GM10266 (cell line): Measurements from ENCODE around the gene FOXO4.

Experiments
- DNase-seq: peaks from one replicate; pipeline ENCODE4 v3.0.0; 2012; ENCODE audit errors: extremely low spot score
- TF ChIP-seq, protein P1 (sequence below): IDR thresholded peaks from 2 replicates; pipeline ENCODE4 v1.5.1; 2012; ENCODE audit warnings: mild to moderate bottlenecking, low read depth; ENCODE audit not compliant: control insufficient read depth, insufficient read depth; ENCODE audit errors: missing control alignments

Gene FOXO4

DNA sequence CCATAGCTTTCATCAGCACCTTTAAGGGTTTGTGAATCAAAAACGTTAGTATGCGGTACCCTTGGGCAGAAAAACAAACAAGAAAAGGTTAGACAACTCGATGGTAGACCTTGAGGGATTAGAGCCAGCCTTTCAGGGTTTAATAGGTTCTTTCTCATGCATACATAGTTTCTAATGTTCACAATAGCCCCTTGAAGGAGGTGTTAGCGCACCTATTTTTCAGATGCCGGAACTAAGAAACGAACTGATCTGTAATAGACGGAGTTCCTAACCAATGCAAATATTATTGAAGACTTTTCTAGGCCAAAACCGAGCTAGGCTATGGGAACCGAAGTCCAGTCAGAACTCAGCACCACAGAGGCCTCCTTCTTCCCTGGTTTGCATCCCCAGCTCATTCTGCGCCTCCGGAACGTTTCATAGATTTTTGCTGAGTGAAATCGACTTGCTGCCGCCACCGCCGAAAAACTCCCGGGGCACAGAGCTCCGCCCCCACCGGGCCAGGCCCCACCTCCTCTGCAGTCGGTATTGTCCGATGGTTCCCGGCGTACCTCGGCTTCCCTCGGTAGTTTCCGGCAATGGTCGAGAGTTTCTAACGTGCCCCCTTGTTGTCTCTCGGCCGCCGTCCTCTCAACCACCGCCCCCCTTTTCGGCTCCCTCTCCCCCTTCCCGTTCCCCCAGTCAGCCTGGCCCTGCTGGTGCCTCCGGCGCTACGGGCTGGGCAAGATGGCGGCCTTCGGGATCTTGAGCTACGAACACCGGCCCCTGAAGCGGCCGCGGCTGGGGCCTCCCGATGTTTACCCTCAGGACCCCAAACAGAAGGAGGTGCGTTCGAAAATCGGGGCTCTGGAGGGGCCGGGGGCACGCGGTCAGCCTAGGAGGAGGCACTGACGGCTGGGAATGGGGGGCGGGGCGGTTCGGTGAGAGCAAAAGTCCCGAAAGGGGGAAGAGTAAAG, 22.7 kb downstream of the FOXO4 start, which contains the start of gene MED12:
Gene MED12 (plus strand): TSS at position 565 of the 953 bp plus-strand sequence. CDS start 159 bp downstream, at position 724.
- peak; percentile 75 for DNase-seq
- TF ChIP-seq, protein P1, sequence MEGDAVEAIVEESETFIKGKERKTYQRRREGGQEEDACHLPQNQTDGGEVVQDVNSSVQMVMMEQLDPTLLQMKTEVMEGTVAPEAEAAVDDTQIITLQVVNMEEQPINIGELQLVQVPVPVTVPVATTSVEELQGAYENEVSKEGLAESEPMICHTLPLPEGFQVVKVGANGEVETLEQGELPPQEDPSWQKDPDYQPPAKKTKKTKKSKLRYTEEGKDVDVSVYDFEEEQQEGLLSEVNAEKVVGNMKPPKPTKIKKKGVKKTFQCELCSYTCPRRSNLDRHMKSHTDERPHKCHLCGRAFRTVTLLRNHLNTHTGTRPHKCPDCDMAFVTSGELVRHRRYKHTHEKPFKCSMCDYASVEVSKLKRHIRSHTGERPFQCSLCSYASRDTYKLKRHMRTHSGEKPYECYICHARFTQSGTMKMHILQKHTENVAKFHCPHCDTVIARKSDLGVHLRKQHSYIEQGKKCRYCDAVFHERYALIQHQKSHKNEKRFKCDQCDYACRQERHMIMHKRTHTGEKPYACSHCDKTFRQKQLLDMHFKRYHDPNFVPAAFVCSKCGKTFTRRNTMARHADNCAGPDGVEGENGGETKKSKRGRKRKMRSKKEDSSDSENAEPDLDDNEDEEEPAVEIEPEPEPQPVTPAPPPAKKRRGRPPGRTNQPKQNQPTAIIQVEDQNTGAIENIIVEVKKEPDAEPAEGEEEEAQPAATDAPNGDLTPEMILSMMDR, result no peak

DNA sequence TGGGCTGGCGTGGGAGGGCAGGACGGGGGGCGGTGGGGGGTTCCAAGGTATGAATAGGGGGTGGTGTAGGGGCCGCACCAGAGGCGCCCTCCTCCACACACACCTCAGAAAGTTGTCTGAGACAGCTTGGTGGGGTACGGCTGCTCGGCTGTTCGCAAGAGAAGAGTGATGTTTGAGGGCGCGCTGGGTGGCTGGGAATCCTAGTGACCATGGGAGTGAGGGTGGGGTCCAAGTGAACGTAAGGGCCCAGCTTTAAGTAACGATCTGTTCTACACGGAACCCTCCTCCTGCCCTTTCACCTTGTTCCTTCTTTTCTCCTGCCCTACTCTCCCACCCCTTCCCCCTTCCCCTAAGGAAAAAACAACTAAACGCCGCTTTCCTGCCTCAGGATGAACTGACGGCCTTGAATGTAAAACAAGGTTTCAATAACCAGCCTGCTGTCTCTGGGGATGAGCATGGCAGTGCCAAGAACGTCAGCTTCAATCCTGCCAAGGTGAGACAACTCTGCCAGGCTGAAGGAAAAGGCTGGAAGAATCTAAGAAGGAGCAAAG, 23.4 kb downstream of the FOXO4 start:
- TF ChIP-seq, protein P1, result no peak
- DNase-seq, result no peak

DNA sequence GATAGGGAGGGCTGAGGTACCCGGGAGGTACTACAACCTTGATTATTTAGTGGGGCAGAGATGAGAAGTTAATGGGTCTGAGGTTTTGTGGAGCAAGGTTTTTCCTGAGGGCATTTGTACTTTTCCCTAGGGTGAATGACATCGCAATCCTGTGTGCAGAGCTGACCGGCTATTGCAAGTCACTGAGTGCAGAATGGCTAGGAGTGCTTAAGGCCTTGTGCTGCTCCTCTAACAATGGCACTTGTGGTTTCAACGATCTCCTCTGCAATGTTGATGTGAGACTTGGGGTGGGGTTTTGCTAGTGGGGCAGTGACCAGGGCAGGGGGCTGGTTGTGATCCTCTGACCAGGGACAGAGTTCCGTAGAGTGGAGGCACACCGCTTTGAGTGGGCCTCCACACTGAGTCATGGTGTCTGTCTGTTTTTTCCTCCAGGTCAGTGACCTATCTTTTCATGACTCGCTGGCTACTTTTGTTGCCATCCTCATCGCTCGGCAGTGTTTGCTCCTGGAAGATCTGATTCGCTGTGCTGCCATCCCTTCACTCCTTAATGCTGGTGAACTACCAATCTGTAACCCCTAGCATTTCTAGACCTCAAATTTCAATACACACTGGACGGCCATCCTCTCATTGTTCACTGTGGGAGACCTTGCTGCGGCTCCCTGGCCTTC, 32.6 kb downstream of the FOXO4 start:
- DNase-seq, result no peak
- TF ChIP-seq, protein P1, result no peak

DNA sequence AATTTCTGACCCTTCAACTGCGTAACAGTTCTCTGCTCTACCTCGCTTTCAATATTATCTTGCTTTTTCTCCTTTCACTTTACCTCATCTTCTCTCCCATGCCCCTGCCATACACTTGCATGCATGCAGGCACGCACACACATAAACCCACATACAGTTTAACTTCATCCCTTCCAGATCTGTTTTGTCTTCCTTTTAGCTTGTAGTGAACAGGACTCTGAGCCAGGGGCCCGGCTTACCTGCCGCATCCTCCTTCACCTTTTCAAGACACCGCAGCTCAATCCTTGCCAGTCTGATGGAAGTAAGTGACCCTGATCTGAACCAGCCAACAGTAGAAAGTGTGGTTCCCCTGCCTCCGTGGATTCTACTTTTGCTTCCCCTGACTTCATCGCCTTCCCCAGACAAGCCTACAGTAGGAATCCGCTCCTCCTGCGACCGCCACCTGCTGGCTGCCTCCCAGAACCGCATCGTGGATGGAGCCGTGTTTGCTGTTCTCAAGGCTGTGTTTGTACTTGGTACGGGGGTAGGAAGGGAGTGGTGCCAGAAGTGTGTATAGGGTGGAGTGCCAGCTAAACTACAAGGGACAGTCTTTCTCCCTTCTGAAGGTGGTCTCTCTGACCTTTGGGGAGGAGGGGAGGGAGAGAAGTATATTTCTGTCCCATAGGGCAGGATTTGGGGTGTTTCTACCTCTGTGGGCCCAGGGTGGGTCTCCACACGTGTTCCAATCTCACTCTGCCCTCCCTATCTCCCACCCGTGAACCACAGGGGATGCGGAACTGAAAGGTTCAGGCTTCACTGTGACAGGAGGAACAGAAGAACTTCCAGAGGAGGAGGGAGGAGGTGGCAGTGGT, 33.5 kb downstream of the FOXO4 start:
- TF ChIP-seq, protein P1, result peak; percentile 77
- peak; percentile 56 for DNase-seq

DNA sequence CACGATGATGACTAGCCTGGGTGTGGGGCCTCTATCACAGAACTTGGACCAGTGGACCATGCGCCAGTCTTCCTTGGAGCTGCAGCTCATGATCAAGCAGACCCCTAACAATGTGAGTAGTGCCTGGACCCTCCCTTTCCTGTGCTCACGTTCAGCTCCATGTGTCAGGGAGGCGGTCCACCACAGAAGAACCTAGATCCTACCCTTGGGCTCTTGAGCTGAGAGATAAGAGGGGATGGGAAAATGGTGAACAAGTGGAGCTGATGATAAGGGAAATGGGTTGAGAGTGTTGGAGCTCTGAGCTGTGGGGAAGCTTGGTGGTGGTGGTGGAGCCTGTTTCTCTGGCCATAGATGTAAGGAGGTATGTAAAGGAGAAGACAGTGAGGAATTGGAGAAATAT, 35.9 kb downstream of the FOXO4 start:
- no peak for DNase-seq
- TF ChIP-seq, protein P1, result no peak

DNA sequence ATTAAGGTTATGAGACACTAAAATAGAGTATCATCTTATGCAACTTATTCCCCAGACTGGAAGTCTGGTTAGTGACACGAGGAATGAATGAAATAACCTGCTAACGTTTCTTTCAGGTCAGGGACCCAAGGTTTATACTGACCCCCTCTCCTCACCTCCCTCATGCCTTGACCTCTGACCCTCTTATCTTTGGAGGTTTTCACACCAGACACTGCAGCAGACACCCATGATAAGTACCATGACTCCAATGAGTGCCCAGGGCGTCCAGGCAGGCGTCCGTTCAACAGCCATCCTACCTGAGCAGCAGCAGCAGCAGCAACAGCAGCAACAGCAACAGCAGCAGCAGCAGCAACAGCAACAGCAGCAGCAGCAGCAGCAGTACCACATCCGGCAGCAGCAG, 44.8 kb downstream of the FOXO4 start:
- DNase-seq, result no peak
- TF ChIP-seq, protein P1, result no peak
